ENCODE data around the gene GNGT1. TPM values are rescaled to one million over a fixed set of nuclear protein-coding genes. Genes with fewer than 3 reads are reported as not detected.

The GNGT1 gene
- total and polyA plus RNA-seq, 4 donors, result not detected

- Histone ChIP-seq H3K27me3 (ENCODE audit: control insufficient read depth in 4 of 4, insufficient read depth in 4 of 4, low read length in 3 of 4) (peaks cover 0 to 7% (median 0%) of the 10 kb centered on the region in 4 donors), H3K4me1 (ENCODE audit: control insufficient read depth in 4 of 4, insufficient read depth in 4 of 4, low read length in 3 of 4) (peaks cover 0 to 9% (median 4%) of the 10 kb centered on the region in 4 donors), H3K9ac (ENCODE audit: low read depth in 1 of 2, low read length in 2 of 2) (no peak overlapping the region), H3K4me3 (ENCODE audit: low read depth in 1 of 3, low read length in 3 of 3) (no peak overlapping the region), H3K27ac (ENCODE audit: low read depth in 1 of 2, low read length in 2 of 2) (peak overlapping the region; percentile 13 to 46), H3K36me3 (ENCODE audit: control insufficient read depth in 4 of 4, insufficient read depth in 3 of 4, low read depth in 1 of 4, low read length in 3 of 4) (no peaks in the 10 kb centered on the region), H3K9me3 (ENCODE audit: control insufficient read depth in 4 of 4, low read length in 3 of 4) (no peaks in the 10 kb centered on the region)
- TF ChIP-seq, protein P1, sequence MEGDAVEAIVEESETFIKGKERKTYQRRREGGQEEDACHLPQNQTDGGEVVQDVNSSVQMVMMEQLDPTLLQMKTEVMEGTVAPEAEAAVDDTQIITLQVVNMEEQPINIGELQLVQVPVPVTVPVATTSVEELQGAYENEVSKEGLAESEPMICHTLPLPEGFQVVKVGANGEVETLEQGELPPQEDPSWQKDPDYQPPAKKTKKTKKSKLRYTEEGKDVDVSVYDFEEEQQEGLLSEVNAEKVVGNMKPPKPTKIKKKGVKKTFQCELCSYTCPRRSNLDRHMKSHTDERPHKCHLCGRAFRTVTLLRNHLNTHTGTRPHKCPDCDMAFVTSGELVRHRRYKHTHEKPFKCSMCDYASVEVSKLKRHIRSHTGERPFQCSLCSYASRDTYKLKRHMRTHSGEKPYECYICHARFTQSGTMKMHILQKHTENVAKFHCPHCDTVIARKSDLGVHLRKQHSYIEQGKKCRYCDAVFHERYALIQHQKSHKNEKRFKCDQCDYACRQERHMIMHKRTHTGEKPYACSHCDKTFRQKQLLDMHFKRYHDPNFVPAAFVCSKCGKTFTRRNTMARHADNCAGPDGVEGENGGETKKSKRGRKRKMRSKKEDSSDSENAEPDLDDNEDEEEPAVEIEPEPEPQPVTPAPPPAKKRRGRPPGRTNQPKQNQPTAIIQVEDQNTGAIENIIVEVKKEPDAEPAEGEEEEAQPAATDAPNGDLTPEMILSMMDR (IDR thresholded peaks at IDR 0.05; ENCODE audit: low read depth, low read length, missing input control), result no peak
- no peak for TF ChIP-seq HNF4A (conservative IDR thresholded peaks at IDR 0.05)
- no peak for TF ChIP-seq ZBTB33 (IDR thresholded peaks at IDR 0.05)
- 68% methylated on average over 6 of the region's 6 CpGs for WGBS
- no peak for DNase-seq (ENCODE audit: low spot score)
Measured at GRCh38 chr7:93920496-93921182, 14.3 kb downstream of the GNGT1 start.

DNA sequence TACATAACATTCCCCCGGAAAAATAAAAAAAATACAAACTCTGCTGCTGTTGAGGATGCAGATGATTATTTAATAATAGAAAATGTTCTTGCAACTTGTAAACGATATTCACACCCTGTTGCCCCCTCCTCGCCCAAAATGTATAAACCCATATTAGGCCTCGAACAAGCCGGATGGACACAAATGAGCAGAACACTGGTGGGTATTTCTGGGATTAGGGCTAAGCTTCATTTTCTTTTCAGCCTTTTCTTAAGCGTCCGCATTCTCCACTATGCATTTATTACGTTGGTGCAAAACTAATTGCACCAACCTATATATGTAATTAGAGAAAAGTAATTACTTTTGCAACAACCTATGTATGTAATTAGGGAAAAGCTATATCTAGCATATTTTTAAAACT is 14.8 kb downstream of the GNGT1 start:
- TF ChIP-seq, protein P2, sequence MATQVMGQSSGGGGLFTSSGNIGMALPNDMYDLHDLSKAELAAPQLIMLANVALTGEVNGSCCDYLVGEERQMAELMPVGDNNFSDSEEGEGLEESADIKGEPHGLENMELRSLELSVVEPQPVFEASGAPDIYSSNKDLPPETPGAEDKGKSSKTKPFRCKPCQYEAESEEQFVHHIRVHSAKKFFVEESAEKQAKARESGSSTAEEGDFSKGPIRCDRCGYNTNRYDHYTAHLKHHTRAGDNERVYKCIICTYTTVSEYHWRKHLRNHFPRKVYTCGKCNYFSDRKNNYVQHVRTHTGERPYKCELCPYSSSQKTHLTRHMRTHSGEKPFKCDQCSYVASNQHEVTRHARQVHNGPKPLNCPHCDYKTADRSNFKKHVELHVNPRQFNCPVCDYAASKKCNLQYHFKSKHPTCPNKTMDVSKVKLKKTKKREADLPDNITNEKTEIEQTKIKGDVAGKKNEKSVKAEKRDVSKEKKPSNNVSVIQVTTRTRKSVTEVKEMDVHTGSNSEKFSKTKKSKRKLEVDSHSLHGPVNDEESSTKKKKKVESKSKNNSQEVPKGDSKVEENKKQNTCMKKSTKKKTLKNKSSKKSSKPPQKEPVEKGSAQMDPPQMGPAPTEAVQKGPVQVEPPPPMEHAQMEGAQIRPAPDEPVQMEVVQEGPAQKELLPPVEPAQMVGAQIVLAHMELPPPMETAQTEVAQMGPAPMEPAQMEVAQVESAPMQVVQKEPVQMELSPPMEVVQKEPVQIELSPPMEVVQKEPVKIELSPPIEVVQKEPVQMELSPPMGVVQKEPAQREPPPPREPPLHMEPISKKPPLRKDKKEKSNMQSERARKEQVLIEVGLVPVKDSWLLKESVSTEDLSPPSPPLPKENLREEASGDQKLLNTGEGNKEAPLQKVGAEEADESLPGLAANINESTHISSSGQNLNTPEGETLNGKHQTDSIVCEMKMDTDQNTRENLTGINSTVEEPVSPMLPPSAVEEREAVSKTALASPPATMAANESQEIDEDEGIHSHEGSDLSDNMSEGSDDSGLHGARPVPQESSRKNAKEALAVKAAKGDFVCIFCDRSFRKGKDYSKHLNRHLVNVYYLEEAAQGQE (IDR thresholded peaks at IDR 0.05), result no peak
- TF ChIP-seq, protein P3, sequence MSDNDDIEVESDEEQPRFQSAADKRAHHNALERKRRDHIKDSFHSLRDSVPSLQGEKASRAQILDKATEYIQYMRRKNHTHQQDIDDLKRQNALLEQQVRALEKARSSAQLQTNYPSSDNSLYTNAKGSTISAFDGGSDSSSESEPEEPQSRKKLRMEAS (IDR thresholded peaks at IDR 0.05), result no peak
- TF ChIP-seq, protein P1 (IDR thresholded peaks at IDR 0.05; ENCODE audit: low read depth, low read length, missing input control), result no peak
- no peak for TF ChIP-seq HNF4A (conservative IDR thresholded peaks at IDR 0.05)
- no peak for TF ChIP-seq GABPA (IDR thresholded peaks at IDR 0.05 in 1 of 2, conservative IDR thresholded peaks at IDR 0.05 in 1 of 2)
- no peak for TF ChIP-seq YY1 (IDR thresholded peaks at IDR 0.05)
- no peak for TF ChIP-seq ATF3 (IDR thresholded peaks at IDR 0.05)
- H3K9me3 ChIP-seq (ENCODE audit: control insufficient read depth in 4 of 4, low read length in 3 of 4), result no peaks in the 10 kb centered on the region
- H3K4me3 ChIP-seq (ENCODE audit: low read depth in 1 of 3, low read length in 3 of 3), result no peak overlapping the region
- H3K27ac ChIP-seq (ENCODE audit: low read depth in 1 of 2, low read length in 2 of 2), result peak overlapping the region; percentile 46 to 64
- peaks cover 0 to 7% (median 0%) of the 10 kb centered on the region in 4 donors for H3K27me3 ChIP-seq (ENCODE audit: control insufficient read depth in 4 of 4, insufficient read depth in 4 of 4, low read length in 3 of 4)
- peaks cover 0 to 9% (median 4%) of the 10 kb centered on the region in 4 donors for H3K4me1 ChIP-seq (ENCODE audit: control insufficient read depth in 4 of 4, insufficient read depth in 4 of 4, low read length in 3 of 4)
- 62% methylated on average over 8 of the region's 8 CpGs for WGBS
- no peak overlapping the region for H3K9ac ChIP-seq (ENCODE audit: low read depth in 1 of 2, low read length in 2 of 2)
- DNase-seq (ENCODE audit: low spot score), result no peak
- no peaks in the 10 kb centered on the region for H3K36me3 ChIP-seq (ENCODE audit: control insufficient read depth in 4 of 4, insufficient read depth in 3 of 4, low read depth in 1 of 4, low read length in 3 of 4)

Data from liver (tissue), 9 donors.